Keratinocyte (primary cell): Measurements from ENCODE around the gene RYR2.

Experiments
- EZH2 ChIP-seq: IDR thresholded peaks from one replicate; pipeline ENCODE4 v1.6.1; 2012; ENCODE audit warnings: inconsistent platforms, mild to moderate bottlenecking, low read length, moderate library complexity
- TF ChIP-seq, protein P1 (sequence below), 3 experiments: IDR thresholded peaks in 1 of 3; conservative IDR thresholded peaks in 1 of 3; optimal IDR thresholded peaks in 1 of 3; 2 replicates in 2 of 3; 3 replicates in 1 of 3; pipeline versions ENCODE3 to v1.5.1; 2011; ENCODE audit warnings: low read length in 3 of 3, mild to moderate bottlenecking in 3 of 3, moderate library complexity in 2 of 3, control low read depth in 1 of 3, inconsistent platforms in 1 of 3; ENCODE audit not compliant: insufficient read depth in 2 of 3; ENCODE audit errors: extremely low read depth in 1 of 3

DNA sequence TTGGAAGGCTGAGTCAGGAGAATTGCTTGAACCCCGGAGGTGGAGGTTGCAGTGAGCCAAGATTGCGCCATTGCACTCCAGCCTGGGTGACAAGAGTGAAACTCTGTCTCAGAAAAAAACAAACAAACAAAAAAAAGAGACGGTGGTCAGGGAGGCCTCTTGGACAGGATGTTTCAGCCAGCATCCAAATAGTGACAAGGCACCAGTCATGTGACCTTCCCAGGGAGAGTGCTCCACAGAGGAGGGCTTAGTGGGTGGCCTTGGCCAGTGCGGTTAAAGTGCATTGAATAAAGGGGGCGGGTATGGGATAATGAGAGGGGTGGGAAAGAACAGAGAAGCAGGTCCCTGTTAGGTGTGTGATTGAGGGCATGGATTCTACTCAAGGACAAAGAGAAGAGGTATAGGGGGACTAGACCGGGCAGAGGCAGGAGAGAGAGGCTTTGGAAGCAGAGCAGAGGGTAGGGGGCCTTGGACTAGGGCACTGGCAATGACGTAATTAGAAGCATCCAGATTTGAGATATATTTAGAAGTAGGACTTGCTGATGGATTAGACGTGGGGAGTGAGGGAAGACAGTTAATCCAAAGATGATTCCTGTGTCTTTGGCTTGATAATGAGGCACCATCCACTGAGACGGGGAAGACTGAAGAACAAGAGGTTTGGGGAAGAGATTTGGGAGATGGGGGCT is 12.0 kb upstream of the RYR2 start:
- TF ChIP-seq EZH2, result no peak
- TF ChIP-seq, protein P1, sequence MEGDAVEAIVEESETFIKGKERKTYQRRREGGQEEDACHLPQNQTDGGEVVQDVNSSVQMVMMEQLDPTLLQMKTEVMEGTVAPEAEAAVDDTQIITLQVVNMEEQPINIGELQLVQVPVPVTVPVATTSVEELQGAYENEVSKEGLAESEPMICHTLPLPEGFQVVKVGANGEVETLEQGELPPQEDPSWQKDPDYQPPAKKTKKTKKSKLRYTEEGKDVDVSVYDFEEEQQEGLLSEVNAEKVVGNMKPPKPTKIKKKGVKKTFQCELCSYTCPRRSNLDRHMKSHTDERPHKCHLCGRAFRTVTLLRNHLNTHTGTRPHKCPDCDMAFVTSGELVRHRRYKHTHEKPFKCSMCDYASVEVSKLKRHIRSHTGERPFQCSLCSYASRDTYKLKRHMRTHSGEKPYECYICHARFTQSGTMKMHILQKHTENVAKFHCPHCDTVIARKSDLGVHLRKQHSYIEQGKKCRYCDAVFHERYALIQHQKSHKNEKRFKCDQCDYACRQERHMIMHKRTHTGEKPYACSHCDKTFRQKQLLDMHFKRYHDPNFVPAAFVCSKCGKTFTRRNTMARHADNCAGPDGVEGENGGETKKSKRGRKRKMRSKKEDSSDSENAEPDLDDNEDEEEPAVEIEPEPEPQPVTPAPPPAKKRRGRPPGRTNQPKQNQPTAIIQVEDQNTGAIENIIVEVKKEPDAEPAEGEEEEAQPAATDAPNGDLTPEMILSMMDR (optimal IDR thresholded peaks at IDR 0.05 in 1 of 3, IDR thresholded peaks at IDR 0.05 in 1 of 3, conservative IDR thresholded peaks at IDR 0.05 in 1 of 3; ENCODE audit: extremely low read depth in 1 of 3, insufficient read depth in 2 of 3, low read length in 3 of 3), result no peak
